DND-41 (cell line): ENCODE results near the gene RNF217.

Experiments used
- ATAC-seq: fragments of 200-7000 bp; cut with Tn5 transposase; 3 replicates; pipeline ENCODE4 v1.9.1; 2021; ENCODE audit warnings: low read depth; ENCODE audit not compliant: insufficient read depth
- DNase-seq: peaks from one replicate; pipeline ENCODE4 v3.0.0-alpha.2; 2020
- H2AFZ ChIP-seq: 2 replicates; pipeline ENCODE4 v1.6.0; 2012; ENCODE audit warnings: low read depth, low read length
- H3K27ac ChIP-seq: 2 replicates; pipeline ENCODE4 v1.5.1; 2012; ENCODE audit warnings: low read length, inconsistent platforms
- H3K27me3 ChIP-seq: fragments of 200-600 bp; sonication (generic); 2 replicates; pipeline ENCODE4 v1.6.0; 2012; ENCODE audit warnings: low read length, mild to moderate bottlenecking, inconsistent platforms; ENCODE audit not compliant: insufficient read depth, poor library complexity
- H3K36me3 ChIP-seq: 2 replicates; pipeline ENCODE4 v1.5.1; 2012; ENCODE audit warnings: low read length, inconsistent platforms; ENCODE audit not compliant: insufficient read depth
- H3K4me1 ChIP-seq: 2 replicates; pipeline ENCODE4 v1.5.1; 2012; ENCODE audit warnings: mild to moderate bottlenecking, low read length; ENCODE audit not compliant: insufficient read depth
- H3K4me2 ChIP-seq: 2 replicates; pipeline ENCODE4 v1.6.0; 2012; ENCODE audit warnings: mild to moderate bottlenecking, moderate library complexity, low read length, inconsistent platforms; ENCODE audit not compliant: insufficient read depth
- H3K4me3 ChIP-seq, 2 experiments: fragments of 200-600 bp in 1 of 2; shearing (Covaris generic) in 1 of 2; 2 replicates each; pipeline ENCODE4 v1.5.1; 2012 to 2016; ENCODE audit warnings: inconsistent platforms in 2 of 2, low read length in 2 of 2, mild to moderate bottlenecking in 2 of 2, low read depth in 1 of 2, moderate library complexity in 1 of 2
- H3K79me2 ChIP-seq: 2 replicates; pipeline ENCODE4 v1.6.0; 2012; ENCODE audit warnings: low read length, inconsistent platforms; ENCODE audit not compliant: insufficient read depth
- H3K9ac ChIP-seq: 2 replicates; pipeline ENCODE4 v1.6.0; 2012; ENCODE audit warnings: low read depth, mild to moderate bottlenecking, inconsistent platforms, low read length, moderate library complexity
- H3K9me3 ChIP-seq: 2 replicates; pipeline ENCODE4 v1.5.1; 2012; ENCODE audit warnings: low read length, moderate library complexity, mild to moderate bottlenecking, inconsistent platforms; ENCODE audit not compliant: insufficient read depth, severe bottlenecking
- H4K20me1 ChIP-seq: 2 replicates; pipeline ENCODE4 v1.6.0; 2012; ENCODE audit warnings: low read length; ENCODE audit not compliant: insufficient read depth
- CTCF ChIP-seq: IDR thresholded peaks from 2 replicates; pipeline ENCODE4 v1.5.1; 2012; ENCODE audit warnings: borderline replicate concordance, low read length, moderate library complexity, mild to moderate bottlenecking; ENCODE audit not compliant: poor library complexity, severe bottlenecking; ENCODE audit errors: extremely low read depth
- EZH2 ChIP-seq: IDR thresholded peaks from 3 replicates; pipeline ENCODE4 v1.6.1; 2012; ENCODE audit warnings: borderline replicate concordance, low read depth, mild to moderate bottlenecking, moderate library complexity, low read length, inconsistent platforms; ENCODE audit not compliant: severe bottlenecking

RNF217 gene

GRCh38 chr6:125015152-125015551, 52.9 kb downstream of the RNF217 start:
- no peak overlapping the region for H3K4me3 ChIP-seq
- H3K9me3 ChIP-seq: no peaks in the 10 kb centered on the region
- H3K79me2 ChIP-seq: no peaks in the 10 kb centered on the region
- H3K9ac ChIP-seq: no peak overlapping the region
- H3K27me3 ChIP-seq: no peaks in the 10 kb centered on the region
- no peak overlapping the region for H2AFZ ChIP-seq
- H4K20me1 ChIP-seq: no peaks in the 10 kb centered on the region
- no peaks in the 10 kb centered on the region for H3K36me3 ChIP-seq
- H3K4me2 ChIP-seq: no peak overlapping the region
- DNase-seq: no peak
- no peak for ATAC-seq
- TF ChIP-seq CTCF (no peak), EZH2 (no peak)
- H3K4me1 ChIP-seq: peaks cover 18% of the 10 kb centered on the region
- peak overlapping the region; percentile 9; the same call in 1 of the 2 replicates for H3K27ac ChIP-seq

- Histone ChIP-seq H3K4me1 (peaks cover 18% of the 10 kb centered on the region), H3K4me2 (no peak overlapping the region), H3K27me3 (no peaks in the 10 kb centered on the region), H3K79me2 (no peaks in the 10 kb centered on the region), H3K9me3 (no peaks in the 10 kb centered on the region), H3K36me3 (no peaks in the 10 kb centered on the region), H3K27ac (no peak overlapping the region), H2AFZ (no peak overlapping the region), H4K20me1 (no peaks in the 10 kb centered on the region), H3K4me3 (no peak overlapping the region), H3K9ac (no peak overlapping the region)
- ATAC-seq (no peak), DNase-seq (no peak)
- no peak for TF ChIP-seq CTCF
- no peak for TF ChIP-seq EZH2
These were observed 55.9 kb downstream of the RNF217 start for GRCh38 chr6:125018136-125018535.

- no peak for ATAC-seq
- Histone ChIP-seq H3K9me3 (no peaks in the 10 kb centered on the region), H3K79me2 (no peaks in the 10 kb centered on the region), H3K9ac (no peak overlapping the region), H3K4me1 (peaks cover 10% of the 10 kb centered on the region), H3K4me3 (no peak overlapping the region), H4K20me1 (no peaks in the 10 kb centered on the region), H2AFZ (no peak overlapping the region), H3K36me3 (no peaks in the 10 kb centered on the region), H3K4me2 (no peak overlapping the region), H3K27me3 (no peaks in the 10 kb centered on the region), H3K27ac (no peak overlapping the region)
- no peak for DNase-seq
- TF ChIP-seq CTCF: no peak
- TF ChIP-seq EZH2: no peak
These were observed 57.0 kb downstream of the RNF217 start for GRCh38 chr6:125019281-125019680.

DNA sequence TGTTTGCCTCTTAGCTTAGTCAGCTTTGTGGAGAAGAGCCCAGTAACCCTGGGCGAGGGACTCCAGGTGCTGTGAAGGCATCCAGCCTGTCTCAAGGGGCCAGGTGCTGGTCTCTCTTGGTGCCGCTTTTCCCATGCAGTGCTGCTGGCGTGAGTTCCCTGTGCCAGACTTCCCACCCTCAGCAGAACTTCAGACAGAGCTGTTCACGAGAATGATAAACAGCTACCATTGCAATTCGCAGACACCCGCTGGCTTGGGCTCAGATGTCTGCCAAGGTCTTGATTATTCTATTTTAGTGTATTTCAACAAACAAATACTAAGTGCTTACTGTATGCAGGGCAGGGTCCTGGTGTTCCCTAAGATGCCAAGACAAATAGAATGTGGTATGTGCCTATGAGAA, 57.7 kb downstream of the RNF217 start:
- H3K27ac ChIP-seq: no peak overlapping the region
- no peaks in the 10 kb centered on the region for H3K79me2 ChIP-seq
- ATAC-seq: no peak
- H3K27me3 ChIP-seq: no peaks in the 10 kb centered on the region
- no peaks in the 10 kb centered on the region for H4K20me1 ChIP-seq
- no peak for DNase-seq
- no peak for TF ChIP-seq CTCF
- TF ChIP-seq EZH2: no peak
- no peak overlapping the region for H3K4me2 ChIP-seq
- H2AFZ ChIP-seq: no peak overlapping the region
- no peak overlapping the region for H3K9ac ChIP-seq
- no peaks in the 10 kb centered on the region for H3K9me3 ChIP-seq
- peaks cover 3% of the 10 kb centered on the region; the same call in 1 of the 2 replicates for H3K4me1 ChIP-seq
- no peak overlapping the region for H3K4me3 ChIP-seq
- no peaks in the 10 kb centered on the region for H3K36me3 ChIP-seq
